B cell (primary cell): Measurements from ENCODE around the gene HES7. TPM values are rescaled to one million over a fixed set of nuclear protein-coding genes. Genes with fewer than 3 reads are reported as not detected.

Source experiments
- ATAC-seq: fragments of 200-7000 bp; cut with Tn5 transposase; one replicate; pipeline ENCODE4 v1.10.0; 2021; ENCODE audit warnings: low read depth, mild to moderate bottlenecking, moderate number of reproducible peaks, moderate library complexity
- CTCF ChIA-PET: fragments of 350-600 bp; sonication (Branson Sonifier 250); formaldehyde crosslinking; loops from one replicate; lab custom pipeline; 2021; ENCODE audit warnings: antibody characterized with exemption, inconsistent platforms; lab: Charles Lee
- POLR2A ChIA-PET: fragments of 350-600 bp; sonication (Branson Sonifier 250); formaldehyde crosslinking; loops from one replicate; lab custom pipeline; 2021; ENCODE audit warnings: antibody characterized with exemption; lab: Charles Lee
- DNase-seq: peaks from one replicate; pipeline ENCODE4 v3.0.0; 2013
- H2AFZ ChIP-seq: 2 replicates; pipeline ENCODE4 v1.6.1; 2012; ENCODE audit warnings: mild to moderate bottlenecking, low read depth, low read length; ENCODE audit not compliant: insufficient read depth, poor library complexity, severe bottlenecking
- H3K27ac ChIP-seq, 2 donors: 1 replicate in 1 of 2; 2 replicates in 1 of 2; pipeline ENCODE4 v1.5.1; 2012 to 2013; ENCODE audit warnings: low read length in 2 of 2, mild to moderate bottlenecking in 2 of 2, moderate library complexity in 1 of 2
- H3K27me3 ChIP-seq, 4 experiments: fragments of 200-600 bp in 1 of 4; sonication (generic) in 1 of 4; replicated peaks in 1 of 4; 1 replicate in 2 of 4; 2 replicates in 2 of 4; pipeline versions ENCODE4 v1.6.1 to v1.7.0; 2013 to 2016; ENCODE audit warnings: low read length in 3 of 4, mild to moderate bottlenecking in 2 of 4, mixed read lengths in 1 of 4, moderate library complexity in 1 of 4; ENCODE audit not compliant: insufficient read depth in 4 of 4, control insufficient read depth in 3 of 4; ENCODE audit errors: control extremely low read depth in 1 of 4
- H3K36me3 ChIP-seq, 2 experiments: replicated peaks in 1 of 2; 1 replicate in 1 of 2; 2 replicates in 1 of 2; pipeline versions ENCODE4 v1.6.1 to v1.7.1; 2013; ENCODE audit warnings: low read length in 1 of 2; ENCODE audit not compliant: insufficient read depth in 2 of 2, control insufficient read depth in 1 of 2; ENCODE audit errors: control extremely low read depth in 1 of 2, extremely low read depth in 1 of 2
- H3K4me1 ChIP-seq, 2 donors: fragments of 200-600 bp in 1 of 2; sonication (generic) in 1 of 2; 1 replicate in 1 of 2; 2 replicates in 1 of 2; pipeline versions ENCODE4 v1.5.1 to v1.6.1; 2013 to 2017; ENCODE audit warnings: low read length in 2 of 2; ENCODE audit not compliant: control insufficient read depth in 2 of 2, insufficient read depth in 2 of 2
- H3K4me2 ChIP-seq: replicated peaks from 2 replicates; pipeline ENCODE3; 2012; ENCODE audit warnings: mild to moderate bottlenecking, low read depth, low read length; ENCODE audit not compliant: poor library complexity, severe bottlenecking
- H3K4me3 ChIP-seq, 5 experiments: fragments of 200-600 bp in 1 of 5; sonication (generic) in 1 of 5; 1 replicate in 3 of 5; 2 replicates in 2 of 5; pipeline versions ENCODE4 v1.5.1 to v1.7.0; 2011 to 2016; ENCODE audit warnings: low read length in 4 of 5, mild to moderate bottlenecking in 4 of 5, low read depth in 2 of 5, control low read depth in 1 of 5, moderate library complexity in 1 of 5; ENCODE audit not compliant: insufficient read depth in 1 of 5; ENCODE audit errors: control extremely low read depth in 1 of 5, extremely low read depth in 1 of 5
- H3K79me2 ChIP-seq: fragments of 200-600 bp; sonication (generic); one replicate; pipeline ENCODE4 v1.6.0; 2016; ENCODE audit warnings: low read length; ENCODE audit not compliant: control insufficient read depth, insufficient read depth
- H3K9ac ChIP-seq: fragments of 200-600 bp; sonication (generic); 2 replicates; pipeline ENCODE4 v1.6.1; 2017; ENCODE audit warnings: mild to moderate bottlenecking, low read length, moderate library complexity
- H3K9me3 ChIP-seq, 3 donors: one replicate each; pipeline versions ENCODE4 v1.6.1 to v1.7.1; 2013; ENCODE audit warnings: low read length in 2 of 3; ENCODE audit not compliant: control insufficient read depth in 2 of 3, insufficient read depth in 1 of 3; ENCODE audit errors: control extremely low read depth in 1 of 3
- H4K20me1 ChIP-seq: 2 replicates; pipeline ENCODE4 v1.6.0; 2012; ENCODE audit warnings: mild to moderate bottlenecking, low read length; ENCODE audit not compliant: insufficient read depth, control insufficient read depth, poor library complexity, severe bottlenecking
- H3K27ac Mint-ChIP-seq: one replicate; pipeline ENCODE4 v1.8.0; 2021; ENCODE audit warnings: mixed read lengths
- H3K27me3 Mint-ChIP-seq: one replicate; pipeline ENCODE4 v1.8.0; 2021; ENCODE audit warnings: mixed read lengths
- H3K4me1 Mint-ChIP-seq: one replicate; pipeline ENCODE4 v1.8.0; 2021; ENCODE audit warnings: mixed read lengths
- H3K4me3 Mint-ChIP-seq: one replicate; pipeline ENCODE4 v1.8.0; 2021; ENCODE audit warnings: mixed read lengths
- H3K9me3 Mint-ChIP-seq: one replicate; pipeline ENCODE4 v1.8.0; 2022; ENCODE audit warnings: mixed read lengths; ENCODE audit not compliant: insufficient read depth
- EZH2 ChIP-seq: IDR thresholded peaks from 2 replicates; pipeline ENCODE4 v1.6.1; 2012; ENCODE audit warnings: borderline replicate concordance, low read depth, mild to moderate bottlenecking, moderate library complexity, low read length; ENCODE audit not compliant: insufficient read depth, poor library complexity, severe bottlenecking
- WGBS: methylation state at CpG from one replicate; pipeline ENCODE4 v1.1.5; 2013; ENCODE audit warnings: missing lambda C conversion rate; ENCODE audit not compliant: insufficient coverage; 5-methylcytosine and 5-hydroxymethylcytosine counted together
- intact Hi-C: fragments of 100-400 bp; cut with micrococcal nuclease; formaldehyde crosslinking; loops from one replicate; pipeline ENCODE4 v1.10.0; 2022
- polyA plus RNA-seq: library from polyadenylated mRNA; depleted of rRNA; stranded (reverse); fragments of >200 nt; gene quantifications from 2 replicates; pipeline ENCODE4 v1.2.3, GENCODE V29; 2012
- total RNA-seq, 2 donors: library from RNA; stranded (reverse); fragments of 120-200 nt in 1 of 2; gene quantifications; 1 replicate in 1 of 2; 2 replicates in 1 of 2; pipeline versions ENCODE4 v1.2.3 to v1.2.4, GENCODE V29; 2013 to 2022
- TF ChIP-seq, protein P1 (sequence below): fragments of 200-600 bp; IDR thresholded peaks from one replicate; pipeline ENCODE4 v1.8.0; 2022; ENCODE audit warnings: antibody characterized with exemption, mild to moderate bottlenecking

Gene HES7
- total and polyA plus RNA-seq, 2 donors (not counting 1 experiment from before 2014, with no cell fraction given) = 0.34 TPM; not detected in 1

DNA sequence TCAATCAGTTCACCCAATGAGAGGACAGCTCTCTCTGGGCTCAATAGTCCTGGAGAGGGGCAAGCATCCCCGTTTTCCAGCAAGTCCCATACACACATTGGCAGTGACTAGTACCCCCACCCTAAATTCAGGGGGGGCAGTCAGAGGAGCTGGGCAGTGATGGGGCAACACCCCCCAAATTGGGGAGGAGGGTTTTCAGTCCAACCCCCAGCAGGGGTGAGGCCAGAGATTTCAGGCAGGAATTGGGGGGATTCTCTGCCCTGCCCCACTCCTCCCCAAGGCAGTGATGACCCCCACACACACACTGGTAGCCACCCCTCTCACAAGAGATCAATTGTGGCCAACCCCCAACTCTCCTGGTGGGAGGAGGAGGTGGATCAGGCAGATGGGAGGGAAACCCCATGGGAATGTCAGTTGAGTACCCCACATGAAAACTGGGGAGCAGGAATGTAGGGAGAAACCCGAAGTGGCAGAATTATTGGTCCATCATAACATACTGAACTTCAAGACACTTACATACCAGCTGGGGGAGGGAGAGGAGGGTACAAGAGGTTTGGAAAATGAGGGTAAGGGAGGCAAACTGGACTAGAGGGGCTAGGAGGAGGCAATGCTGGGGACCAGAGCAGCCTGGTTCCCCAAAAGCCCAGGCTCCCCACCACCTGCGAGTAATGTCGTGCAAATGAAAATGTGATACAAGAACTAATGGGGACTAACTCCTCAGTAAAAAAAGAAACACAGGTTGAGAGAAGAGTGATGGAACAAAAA is 35.7 kb upstream of the HES7 start:
- no peaks in the 10 kb centered on the region for H3K9me3 ChIP-seq
- H3K4me3 Mint-ChIP-seq = peak overlapping the region; percentile 87
- peaks cover 0 to 26% of the 10 kb centered on the region in 2 experiments for H3K36me3 ChIP-seq
- H3K9me3 Mint-ChIP-seq = no peaks in the 10 kb centered on the region
- H3K4me1 ChIP-seq = peaks cover 51 to 78% of the 10 kb centered on the region in 2 donors
- H3K27me3 Mint-ChIP-seq = no peaks in the 10 kb centered on the region
- no CpG with 5 or more reads among the region's 4 CpGs for WGBS
- H4K20me1 ChIP-seq = peaks cover 16% of the 10 kb centered on the region
- CTCF ChIA-PET = interaction anchor here (0.8 to 7.7 kb wide), 17 partner anchors 8 to 141 kb away, joined by 3 to 86 read pairs (median 7); partner anchors contain the start of genes ALOXE3, SLC25A35 and TMEM107
- intact Hi-C loops = loop anchor here (2.0 kb wide), 1 partner anchor 79 kb away; no protein-coding TSS in a partner anchor
- peaks cover 35% of the 10 kb centered on the region for H3K79me2 ChIP-seq
- peaks cover 45% of the 10 kb centered on the region for H3K4me1 Mint-ChIP-seq
- H3K27ac Mint-ChIP-seq = peak overlapping the region; percentile 76
- TF ChIP-seq, protein P1, sequence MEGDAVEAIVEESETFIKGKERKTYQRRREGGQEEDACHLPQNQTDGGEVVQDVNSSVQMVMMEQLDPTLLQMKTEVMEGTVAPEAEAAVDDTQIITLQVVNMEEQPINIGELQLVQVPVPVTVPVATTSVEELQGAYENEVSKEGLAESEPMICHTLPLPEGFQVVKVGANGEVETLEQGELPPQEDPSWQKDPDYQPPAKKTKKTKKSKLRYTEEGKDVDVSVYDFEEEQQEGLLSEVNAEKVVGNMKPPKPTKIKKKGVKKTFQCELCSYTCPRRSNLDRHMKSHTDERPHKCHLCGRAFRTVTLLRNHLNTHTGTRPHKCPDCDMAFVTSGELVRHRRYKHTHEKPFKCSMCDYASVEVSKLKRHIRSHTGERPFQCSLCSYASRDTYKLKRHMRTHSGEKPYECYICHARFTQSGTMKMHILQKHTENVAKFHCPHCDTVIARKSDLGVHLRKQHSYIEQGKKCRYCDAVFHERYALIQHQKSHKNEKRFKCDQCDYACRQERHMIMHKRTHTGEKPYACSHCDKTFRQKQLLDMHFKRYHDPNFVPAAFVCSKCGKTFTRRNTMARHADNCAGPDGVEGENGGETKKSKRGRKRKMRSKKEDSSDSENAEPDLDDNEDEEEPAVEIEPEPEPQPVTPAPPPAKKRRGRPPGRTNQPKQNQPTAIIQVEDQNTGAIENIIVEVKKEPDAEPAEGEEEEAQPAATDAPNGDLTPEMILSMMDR = no peak
- no peak for TF ChIP-seq EZH2
- H3K4me3 ChIP-seq = no peak overlapping the region
- no peaks in the 10 kb centered on the region for H3K27me3 ChIP-seq
- POLR2A ChIA-PET = interaction anchor here (0.7 to 3.6 kb wide), 8 partner anchors 12 to 473 kb away, joined by 3 to 18 read pairs (median 5); no protein-coding TSS in a partner anchor
- H3K9ac ChIP-seq = no peak overlapping the region
- ATAC-seq = no peak
- no peak overlapping the region for H2AFZ ChIP-seq
- peak overlapping the region; percentile 32 to 52 for H3K27ac ChIP-seq
- no peak overlapping the region for H3K4me2 ChIP-seq
- DNase-seq = peak; percentile 40

DNA sequence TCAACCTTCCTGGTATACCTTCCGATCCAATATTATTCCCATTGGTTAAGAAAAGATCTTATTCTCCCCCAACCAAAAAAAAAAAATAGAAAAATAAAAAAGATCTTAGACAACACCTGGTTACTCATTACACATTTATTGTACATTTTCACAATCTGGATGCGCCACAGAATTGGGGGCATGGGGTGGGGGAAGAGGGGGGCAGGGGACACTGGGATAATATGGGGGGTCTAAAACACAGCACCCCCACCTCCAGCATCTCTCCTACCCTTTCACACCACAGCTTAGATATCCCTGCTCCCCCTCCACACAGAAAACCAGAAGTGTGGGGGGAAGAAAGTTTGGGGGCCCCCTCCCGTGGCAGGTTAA is 35.1 kb upstream of the HES7 start:
- Histone ChIP-seq H3K4me2 (peak overlapping the region; percentile 51), H3K4me3 (no peak overlapping the region), H2AFZ (no peak overlapping the region), H4K20me1 (peaks cover 20% of the 10 kb centered on the region), H3K4me1 (peaks cover 51 to 78% of the 10 kb centered on the region in 2 donors), H3K27me3 (no peaks in the 10 kb centered on the region), H3K36me3 (peaks cover 0 to 26% of the 10 kb centered on the region in 2 experiments), H3K27ac (peak overlapping the region; percentile 52 to 68), H3K9me3 (no peaks in the 10 kb centered on the region), H3K79me2 (peaks cover 41% of the 10 kb centered on the region), H3K9ac (no peak overlapping the region)
- intact Hi-C loops = loop anchor here (2.0 kb wide), 1 partner anchor 78 kb away; no protein-coding TSS in a partner anchor
- CTCF ChIA-PET = interaction anchor here (0.8 to 7.7 kb wide), 21 partner anchors 9 to 224 kb away, joined by 3 to 86 read pairs (median 10); partner anchors contain the start of genes ALOXE3, CTC1, RANGRF and SLC25A35
- DNase-seq (no peak), ATAC-seq (no peak)
- peak overlapping the region; percentile 94 for H3K27ac Mint-ChIP-seq
- H3K9me3 Mint-ChIP-seq = no peaks in the 10 kb centered on the region
- POLR2A ChIA-PET = interaction anchor here (0.7 to 2.1 kb wide), 10 partner anchors 11 to 473 kb away, joined by 3 to 10 read pairs (median 4); no protein-coding TSS in a partner anchor
- peak overlapping the region; percentile 72 for H3K4me3 Mint-ChIP-seq
- TF ChIP-seq, protein P1 = peak; percentile 46
- no peak for TF ChIP-seq EZH2
- no CpG with 5 or more reads among the region's 3 CpGs for WGBS
- H3K27me3 Mint-ChIP-seq = no peaks in the 10 kb centered on the region
- peaks cover 42% of the 10 kb centered on the region for H3K4me1 Mint-ChIP-seq
